Fibroblast of skin of abdomen (primary cell): ENCODE data around the gene SLC1A3.

Source experiments
- DNase-seq: peaks from one replicate; pipeline ENCODE4 v3.0.0-alpha.2; 2013

SLC1A3 gene

GRCh38 chr5:36600917-36601527 is 5.4 kb upstream of the SLC1A3 start:
- DNase-seq, result no peak

GRCh38 chr5:36602704-36603321 is 3.6 kb upstream of the SLC1A3 start:
- DNase-seq, result no peak

- DNase-seq, result peak; percentile 75
These were observed 1.2 kb upstream of the SLC1A3 start for GRCh38 chr5:36605241-36605640.

GRCh38 chr5:36606036-36606427 is 374 bp upstream of the SLC1A3 start:
- no peak for DNase-seq

GRCh38 chr5:36607114-36607571 is 737 bp downstream of the SLC1A3 start:
- peak; percentile 59 for DNase-seq

- DNase-seq, result peak; percentile 82
These were observed 1.7 kb downstream of the SLC1A3 start for GRCh38 chr5:36607838-36608783.

- DNase-seq, result no peak
These were observed 4.2 kb downstream of the SLC1A3 start for GRCh38 chr5:36610621-36611020.

GRCh38 chr5:36611520-36612274 is 5.3 kb downstream of the SLC1A3 start:
- DNase-seq, result no peak

- DNase-seq, result no peak
These were observed 6.8 kb downstream of the SLC1A3 start for GRCh38 chr5:36613241-36613640.

- DNase-seq, result no peak
These were observed 7.6 kb downstream of the SLC1A3 start for GRCh38 chr5:36613771-36614656.

GRCh38 chr5:36614657-36615308 is 8.4 kb downstream of the SLC1A3 start:
- DNase-seq, result no peak

GRCh38 chr5:36619012-36619635 is 12.7 kb downstream of the SLC1A3 start:
- no peak for DNase-seq

- DNase-seq, result no peak
These were observed 15.6 kb downstream of the SLC1A3 start for GRCh38 chr5:36621985-36622384.

- DNase-seq, result no peak
These were observed 17.4 kb downstream of the SLC1A3 start for GRCh38 chr5:36623832-36624231.

GRCh38 chr5:36624277-36624676 is 17.9 kb downstream of the SLC1A3 start:
- no peak for DNase-seq

- no peak for DNase-seq
These were observed 22.3 kb downstream of the SLC1A3 start for GRCh38 chr5:36628695-36629094.

GRCh38 chr5:36629729-36630128 is 23.3 kb downstream of the SLC1A3 start:
- no peak for DNase-seq

- peak; percentile 46 for DNase-seq
These were observed 24.1 kb downstream of the SLC1A3 start for GRCh38 chr5:36630201-36631145.

- DNase-seq, result no peak
These were observed 24.7 kb downstream of the SLC1A3 start for GRCh38 chr5:36631154-36631553.
